DND-41 (cell line): Measurements from ENCODE around the gene DDX20.

Source experiments
- CTCF ChIP-seq: IDR thresholded peaks from 2 replicates; pipeline ENCODE4 v1.5.1; 2012; ENCODE audit warnings: borderline replicate concordance, low read length, moderate library complexity, mild to moderate bottlenecking; ENCODE audit not compliant: poor library complexity, severe bottlenecking; ENCODE audit errors: extremely low read depth
- EZH2 ChIP-seq: IDR thresholded peaks from 3 replicates; pipeline ENCODE4 v1.6.1; 2012; ENCODE audit warnings: borderline replicate concordance, low read depth, mild to moderate bottlenecking, moderate library complexity, low read length, inconsistent platforms; ENCODE audit not compliant: severe bottlenecking

- TF ChIP-seq CTCF (no peak), EZH2 (no peak)
Observed at GRCh38 chr1:111707906-111708305, 47.8 kb upstream of the DDX20 start.
